Gastrocnemius medialis (tissue), 4 donors: ENCODE data around the gene RIOX2.

Experiments
- POLR2A ChIP-seq, 2 donors: fragments of 450-650 bp; IDR thresholded peaks; one replicate each; pipeline ENCODE4 v1.6.1; 2017; ENCODE audit warnings: antibody characterized with exemption in 2 of 2, mild to moderate bottlenecking in 2 of 2, moderate library complexity in 2 of 2
- TF ChIP-seq, protein P1 (sequence below), 5 experiments: fragments of 450-650 bp in 3 of 5; fragments of 200-600 bp in 2 of 5; sonication (generic) in 2 of 5; IDR thresholded peaks in 4 of 5; conservative IDR thresholded peaks in 1 of 5; 1 replicate in 4 of 5; 2 replicates in 1 of 5; pipeline ENCODE4 v1.5.1; 2016 to 2019; ENCODE audit warnings: antibody characterized with exemption in 5 of 5, mild to moderate bottlenecking in 3 of 5, moderate library complexity in 3 of 5

- TF ChIP-seq, protein P1, sequence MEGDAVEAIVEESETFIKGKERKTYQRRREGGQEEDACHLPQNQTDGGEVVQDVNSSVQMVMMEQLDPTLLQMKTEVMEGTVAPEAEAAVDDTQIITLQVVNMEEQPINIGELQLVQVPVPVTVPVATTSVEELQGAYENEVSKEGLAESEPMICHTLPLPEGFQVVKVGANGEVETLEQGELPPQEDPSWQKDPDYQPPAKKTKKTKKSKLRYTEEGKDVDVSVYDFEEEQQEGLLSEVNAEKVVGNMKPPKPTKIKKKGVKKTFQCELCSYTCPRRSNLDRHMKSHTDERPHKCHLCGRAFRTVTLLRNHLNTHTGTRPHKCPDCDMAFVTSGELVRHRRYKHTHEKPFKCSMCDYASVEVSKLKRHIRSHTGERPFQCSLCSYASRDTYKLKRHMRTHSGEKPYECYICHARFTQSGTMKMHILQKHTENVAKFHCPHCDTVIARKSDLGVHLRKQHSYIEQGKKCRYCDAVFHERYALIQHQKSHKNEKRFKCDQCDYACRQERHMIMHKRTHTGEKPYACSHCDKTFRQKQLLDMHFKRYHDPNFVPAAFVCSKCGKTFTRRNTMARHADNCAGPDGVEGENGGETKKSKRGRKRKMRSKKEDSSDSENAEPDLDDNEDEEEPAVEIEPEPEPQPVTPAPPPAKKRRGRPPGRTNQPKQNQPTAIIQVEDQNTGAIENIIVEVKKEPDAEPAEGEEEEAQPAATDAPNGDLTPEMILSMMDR (IDR thresholded peaks at IDR 0.05 in 4 of 5, conservative IDR thresholded peaks at IDR 0.05 in 1 of 5): no peak
- no peak for TF ChIP-seq POLR2A (IDR thresholded peaks at IDR 0.05)
Observed at GRCh38 chr3:97972976-97973375, 745 bp upstream of the RIOX2 start.
